Occipital lobe (tissue), 2 donors: Measurements from ENCODE around the gene LRRC47. TPM values are rescaled to one million over a fixed set of nuclear protein-coding genes. Genes with fewer than 3 reads are reported as not detected.
A peak's percentile ranks its signal among the peaks of the same experiment; 100 is the strongest.

Source experiments
- DNase-seq: peaks from one replicate; lab custom pipeline; 2025; lab: John Stamatoyannopoulos, UW
- total RNA-seq: library from RNA; depleted of rRNA; stranded (reverse); fragments of >200 nt; gene quantifications from one replicate; pipeline ENCODE4 v1.2.3, GENCODE V29; 2014

Gene LRRC47
- total RNA-seq: 31.4 TPM

DNA sequence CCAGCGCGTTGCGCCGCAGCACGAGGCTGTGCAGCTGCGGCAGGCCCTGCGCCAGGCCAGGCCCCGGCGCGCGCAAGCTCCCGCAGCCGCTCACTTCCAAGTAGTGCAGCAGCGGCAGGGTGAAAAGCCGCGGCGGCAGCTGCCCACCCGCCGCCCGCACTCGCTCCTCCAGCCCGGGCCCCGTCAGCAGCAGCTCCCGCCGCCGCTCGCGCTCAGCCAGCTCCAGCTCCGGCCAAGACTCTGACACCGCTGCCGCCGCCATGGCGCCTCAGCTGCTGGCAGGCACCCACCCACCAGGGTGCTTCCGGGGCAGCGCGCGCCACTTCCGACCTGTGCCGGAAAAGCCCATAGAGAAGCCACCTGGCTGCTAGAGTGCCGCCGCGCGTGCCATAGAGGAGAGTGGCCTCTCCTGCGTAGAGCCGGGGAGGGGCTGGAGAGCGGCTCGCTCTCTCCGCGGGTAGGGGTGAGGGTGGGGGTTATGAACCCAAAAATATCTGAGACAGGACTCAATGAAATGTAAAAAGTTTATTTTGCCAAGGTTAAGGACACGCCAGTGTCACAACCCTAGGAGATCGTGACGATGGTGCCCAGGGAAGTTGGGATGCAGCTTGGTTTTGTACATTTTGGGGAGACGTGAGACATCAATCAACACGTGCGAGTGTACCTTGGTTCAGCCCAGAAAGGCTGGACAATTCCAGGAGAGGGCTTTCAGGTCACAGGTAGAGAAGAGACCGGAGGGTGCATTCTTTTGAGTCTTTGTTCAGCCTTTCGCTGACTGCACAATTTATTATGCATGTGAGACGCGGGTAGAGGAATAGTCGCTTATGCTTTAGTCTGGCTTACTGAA lies at the start of gene LRRC47:
Gene LRRC47, minus strand, starts transcription at position 284 of the 847 bp plus-strand sequence. Its CDS starts 22 bp downstream, at position 262.
- DNase-seq: peak; percentile 95

DNA sequence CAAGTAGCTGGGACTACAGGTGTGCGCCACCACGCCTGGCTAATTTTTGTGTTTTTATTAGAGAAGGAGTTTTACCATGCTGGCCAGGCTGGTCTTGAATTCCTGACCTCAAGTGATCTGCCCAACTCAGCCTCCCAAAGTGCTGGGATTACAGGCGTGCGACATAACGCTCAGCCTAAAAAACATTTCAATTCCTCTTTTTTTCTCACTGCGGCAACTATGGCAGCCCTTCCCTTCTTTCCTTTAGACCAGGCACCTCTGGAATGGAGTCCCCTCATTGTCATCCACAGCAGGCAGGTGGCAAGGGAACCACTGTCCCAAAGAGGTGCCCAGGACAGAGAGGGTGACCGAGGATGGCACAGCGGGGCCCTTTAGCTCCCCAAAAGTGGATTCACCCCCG lies 46.6 kb upstream of the LRRC47 start:
- DNase-seq: no peak

DNA sequence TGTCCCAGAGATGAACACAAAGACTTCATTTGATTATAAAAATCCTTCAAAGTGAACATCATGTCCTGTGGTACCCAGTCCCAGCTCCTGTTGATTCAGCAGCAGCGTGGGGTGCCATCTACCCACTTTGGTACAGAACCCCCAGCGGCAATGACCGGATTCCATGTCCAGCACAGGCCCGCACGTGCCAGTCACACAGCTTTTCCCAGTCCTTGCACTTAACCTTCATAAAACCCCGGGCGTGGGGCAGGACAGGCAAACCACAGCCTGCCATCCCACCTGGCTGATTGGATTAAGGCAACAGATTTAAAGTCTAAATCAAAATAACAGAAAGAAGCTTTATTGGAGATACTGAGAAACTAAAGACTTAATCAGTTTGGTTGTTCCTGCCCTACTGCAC lies 45.2 kb upstream of the LRRC47 start:
- DNase-seq: no peak

DNA sequence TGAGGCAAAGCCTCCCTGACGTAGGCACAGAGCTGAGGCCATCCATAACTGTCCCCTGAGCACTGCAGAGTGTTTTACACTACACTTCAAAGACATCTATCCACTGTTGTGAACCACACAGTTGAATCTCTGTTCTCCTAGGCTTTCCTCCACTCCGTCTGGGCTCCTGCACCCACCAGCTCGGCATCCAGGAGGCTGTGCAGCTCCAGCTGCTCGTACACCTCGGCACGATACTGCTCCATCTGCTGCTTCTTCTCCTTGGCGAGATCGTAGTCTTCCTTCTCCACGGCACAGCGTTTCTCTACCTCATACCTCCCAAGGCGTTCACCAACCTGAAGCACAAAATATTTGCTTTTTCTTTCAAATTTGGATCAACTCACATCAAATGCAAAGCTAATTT lies 42.5 kb upstream of the LRRC47 start:
- no peak for DNase-seq

DNA sequence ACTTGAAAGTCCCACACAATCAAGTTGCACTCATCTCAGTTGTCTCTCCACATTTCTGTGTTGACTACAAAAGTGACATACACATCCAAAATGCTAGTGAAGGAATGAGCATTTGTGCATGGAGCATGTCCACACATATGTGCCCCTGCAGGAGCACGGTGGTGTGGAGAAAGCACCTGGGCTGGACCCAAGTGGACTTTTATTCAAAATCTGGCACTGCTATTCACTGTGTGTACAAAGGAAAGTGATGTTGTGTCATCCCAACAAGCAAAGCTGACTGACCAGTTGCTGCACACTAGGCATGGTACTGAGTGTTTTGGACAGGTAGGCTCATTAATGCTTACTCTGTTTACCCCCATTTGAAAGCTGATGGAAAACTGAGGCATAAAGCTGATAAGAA lies 41.4 kb upstream of the LRRC47 start:
- DNase-seq: no peak

DNA sequence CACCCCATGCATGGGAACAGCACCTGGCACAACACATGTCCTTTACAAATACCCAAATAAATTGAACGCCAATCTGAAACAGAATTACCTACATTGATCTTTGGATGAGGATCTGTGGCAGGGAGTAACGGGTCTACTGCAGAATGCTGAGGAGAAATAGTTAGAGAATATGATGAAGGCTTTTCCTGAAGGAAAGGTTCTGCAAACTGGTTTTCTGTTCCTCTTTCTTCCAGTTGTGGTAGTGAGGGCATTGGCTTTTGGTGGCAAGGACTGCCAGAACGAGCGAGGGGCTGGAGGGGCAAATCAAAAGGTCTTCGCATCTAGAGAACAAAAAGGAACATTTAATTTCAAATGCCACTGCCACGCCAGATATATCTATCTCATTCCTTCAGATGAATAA lies 40.9 kb upstream of the LRRC47 start:
- DNase-seq: no peak

DNA sequence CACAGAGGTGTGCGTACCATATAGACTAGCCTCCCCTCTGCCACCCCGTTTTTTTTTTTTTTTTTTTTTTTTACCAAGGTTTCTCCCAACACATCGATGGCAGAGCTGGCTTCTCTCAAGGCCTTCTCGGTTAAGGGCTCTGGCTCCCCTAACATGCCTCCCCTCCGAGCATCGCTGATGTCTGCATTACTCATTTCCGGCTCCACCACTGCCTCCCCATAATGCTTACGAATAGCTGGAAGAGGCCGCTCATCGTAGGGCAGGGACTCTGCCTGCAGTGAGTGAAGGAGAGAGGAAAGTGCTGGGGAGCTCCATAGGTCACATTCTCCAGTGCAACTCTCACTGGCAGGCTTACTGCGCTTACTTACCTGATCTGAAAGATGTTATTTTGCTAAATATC lies 40.1 kb upstream of the LRRC47 start:
- no peak for DNase-seq

DNA sequence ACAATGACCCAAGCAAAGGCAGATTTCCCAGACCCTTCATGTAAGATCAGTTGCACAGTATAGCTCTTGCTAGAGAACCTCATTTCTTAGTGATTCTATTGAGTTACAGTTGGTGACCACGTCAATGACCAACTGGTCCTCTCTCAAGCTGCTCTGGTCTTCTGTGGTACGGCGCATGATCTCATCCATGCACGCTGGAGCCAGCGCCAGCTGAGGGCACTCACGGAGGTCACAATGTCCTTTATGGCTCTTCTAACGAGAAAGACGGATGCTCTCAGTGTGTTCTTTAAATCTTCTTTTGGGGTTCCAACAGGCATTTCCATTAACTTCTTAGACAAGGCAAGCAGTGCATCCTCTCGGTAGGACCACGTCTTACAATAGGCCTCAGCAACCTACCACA lies 38.4 kb upstream of the LRRC47 start:
- DNase-seq: no peak

DNA sequence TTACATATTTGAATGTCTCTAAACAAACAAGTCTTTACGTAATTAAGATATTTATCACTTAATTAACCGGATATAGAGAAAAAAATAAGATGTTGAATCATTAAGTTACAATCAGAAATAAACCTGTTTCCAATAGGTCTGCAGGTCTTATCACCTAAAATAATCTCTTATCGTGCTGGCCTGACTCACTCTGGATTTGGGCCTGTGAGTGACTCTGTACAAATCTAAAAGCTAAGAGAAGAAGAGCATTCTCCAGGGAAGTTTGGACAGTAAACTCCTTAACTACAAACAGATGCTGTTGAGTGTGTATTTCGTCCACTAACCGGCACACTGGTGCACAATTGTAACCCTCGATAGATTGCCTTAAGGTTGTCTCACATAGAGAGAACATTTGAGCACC lies 35.4 kb upstream of the LRRC47 start:
- no peak for DNase-seq

DNA sequence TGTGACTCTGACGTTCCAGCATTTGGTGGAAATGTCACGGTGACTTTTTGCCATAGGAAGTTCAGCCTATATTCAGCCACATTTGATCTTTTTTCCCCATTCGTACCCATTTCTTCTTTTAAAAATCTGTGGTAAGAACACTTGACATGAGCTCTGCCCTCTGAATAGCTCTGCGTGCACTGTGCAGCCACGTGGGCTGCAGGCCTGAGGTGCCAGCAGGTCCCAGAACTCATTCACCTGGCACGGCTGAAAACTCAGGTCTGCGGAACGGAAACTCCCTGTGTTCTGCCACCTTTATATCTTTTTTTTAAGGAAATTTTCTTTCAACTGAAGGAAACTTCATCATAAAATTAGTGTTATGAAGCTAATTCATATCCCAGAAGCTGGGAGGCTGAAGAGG lies 32.1 kb upstream of the LRRC47 start:
- DNase-seq: no peak

DNA sequence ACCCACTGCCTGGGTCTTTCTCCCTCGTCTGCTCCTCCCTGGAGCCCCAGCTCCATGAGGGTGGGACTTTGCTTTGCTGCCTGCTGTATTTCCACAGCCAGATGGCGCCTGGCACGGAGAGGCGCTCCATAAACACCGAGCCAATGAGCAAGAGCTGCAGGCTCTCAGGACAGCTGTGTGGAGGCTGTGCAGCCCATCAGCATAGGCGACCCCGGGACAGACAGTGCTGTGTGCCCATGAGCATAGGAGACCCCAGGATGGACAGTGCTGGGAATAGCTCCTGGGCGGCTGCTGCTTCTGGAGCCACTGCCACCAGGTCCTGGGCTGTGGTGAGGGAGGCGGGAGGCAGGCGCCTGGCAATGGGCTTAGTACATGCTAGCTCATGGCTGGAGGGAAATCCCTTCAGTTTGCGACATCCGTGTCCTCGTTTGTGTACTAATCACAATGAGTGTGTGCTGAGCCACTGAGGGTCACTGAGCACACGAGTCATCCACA lies 31.6 kb upstream of the LRRC47 start:
- DNase-seq: no peak

DNA sequence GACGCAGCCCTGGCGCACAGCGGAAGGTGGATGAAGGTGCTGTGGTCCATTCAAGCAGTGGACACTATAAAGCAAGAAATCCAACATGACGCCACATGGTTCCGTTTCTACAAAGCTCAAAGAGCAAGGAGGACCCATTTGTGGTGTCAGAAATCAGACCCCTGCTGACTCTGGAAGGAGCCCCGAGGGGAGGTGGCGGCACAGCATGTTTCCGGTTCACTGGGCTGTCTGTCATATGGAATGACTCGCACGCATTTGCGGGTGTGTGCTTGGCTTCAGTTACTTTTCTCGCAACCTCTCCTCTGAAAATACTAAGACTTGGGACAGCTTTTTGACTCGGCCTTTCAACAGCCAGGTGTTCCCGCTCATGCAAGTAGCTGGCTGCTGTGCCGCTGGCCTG lies 29.1 kb upstream of the LRRC47 start:
- DNase-seq: no peak

DNA sequence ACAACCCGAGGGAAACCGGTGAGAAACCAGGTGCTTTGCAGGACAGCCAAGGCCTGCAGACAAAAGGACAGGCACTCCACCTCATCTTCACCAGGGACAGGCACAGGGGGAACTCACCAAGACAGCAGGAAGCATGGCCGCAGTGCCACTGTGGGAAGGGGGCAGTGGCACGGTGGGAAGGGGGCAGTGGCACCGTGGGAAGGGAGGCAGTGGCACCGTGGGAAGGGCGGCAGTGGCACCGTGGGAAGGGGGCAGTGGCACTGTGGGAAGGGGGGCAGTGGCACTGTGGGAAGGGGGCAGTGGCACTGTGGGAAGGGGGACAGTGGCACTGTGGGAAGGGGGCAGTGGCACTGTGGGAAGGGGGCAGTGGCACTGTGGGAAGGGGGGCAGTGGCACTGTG lies 28.4 kb upstream of the LRRC47 start:
- DNase-seq: no peak

DNA sequence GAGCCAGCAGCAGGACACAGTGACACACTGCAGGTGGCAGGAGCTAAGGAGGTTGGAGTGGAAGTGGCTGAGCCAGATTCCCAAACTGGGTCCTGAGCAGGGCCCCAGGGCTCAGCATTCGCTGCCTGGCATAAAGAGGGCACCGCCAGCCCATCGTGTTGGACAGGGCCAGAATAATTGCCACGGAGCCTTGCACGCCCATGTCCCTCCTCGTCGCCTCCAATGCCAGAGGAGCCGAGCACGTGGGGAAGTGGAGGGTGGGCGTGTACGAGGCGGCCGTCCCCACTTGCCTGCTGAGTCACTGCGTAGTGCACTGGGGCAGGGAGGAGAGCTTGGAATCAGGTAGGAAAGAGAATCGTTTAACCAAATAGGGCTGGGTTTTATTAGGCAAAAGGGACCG lies 26.1 kb upstream of the LRRC47 start:
- no peak for DNase-seq

DNA sequence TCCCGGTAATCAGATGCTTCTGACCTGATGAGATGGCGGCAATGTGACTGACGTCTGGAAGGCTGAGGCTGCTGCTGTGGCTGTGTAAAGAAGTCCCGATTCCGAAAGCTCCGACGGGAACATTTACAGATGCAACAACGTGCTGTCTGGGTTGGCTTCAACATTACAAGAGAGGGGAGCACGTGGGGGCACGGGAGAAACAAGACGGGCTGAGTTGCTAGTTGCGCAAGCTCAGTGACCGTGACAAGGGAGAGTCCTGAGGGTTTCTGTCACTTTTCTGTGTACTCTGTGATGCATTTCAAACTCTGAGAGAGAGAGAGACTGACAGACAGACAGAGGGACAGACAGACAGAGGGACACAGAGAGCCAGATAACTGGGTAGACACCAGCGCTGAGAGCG lies 25.6 kb upstream of the LRRC47 start:
- DNase-seq: no peak

DNA sequence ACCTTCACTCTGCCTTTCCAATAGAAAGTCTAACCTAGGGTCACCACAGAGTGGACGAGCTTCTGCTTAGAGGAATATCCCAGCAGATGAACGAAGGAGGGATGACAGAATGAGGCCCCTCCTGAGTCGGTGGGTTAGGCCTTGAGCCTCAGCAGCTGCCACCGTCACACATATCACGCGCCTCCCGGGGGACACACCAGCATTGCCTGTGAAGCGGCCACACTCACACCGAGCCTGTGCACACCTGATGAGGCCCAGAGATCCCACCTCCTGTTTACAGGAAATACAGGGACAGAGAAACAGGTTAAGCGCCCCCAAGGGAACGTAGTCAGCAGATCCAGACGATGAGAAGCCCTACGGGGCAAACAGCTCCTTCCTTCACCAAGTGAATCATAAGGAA lies 25.1 kb upstream of the LRRC47 start:
- no peak for DNase-seq

DNA sequence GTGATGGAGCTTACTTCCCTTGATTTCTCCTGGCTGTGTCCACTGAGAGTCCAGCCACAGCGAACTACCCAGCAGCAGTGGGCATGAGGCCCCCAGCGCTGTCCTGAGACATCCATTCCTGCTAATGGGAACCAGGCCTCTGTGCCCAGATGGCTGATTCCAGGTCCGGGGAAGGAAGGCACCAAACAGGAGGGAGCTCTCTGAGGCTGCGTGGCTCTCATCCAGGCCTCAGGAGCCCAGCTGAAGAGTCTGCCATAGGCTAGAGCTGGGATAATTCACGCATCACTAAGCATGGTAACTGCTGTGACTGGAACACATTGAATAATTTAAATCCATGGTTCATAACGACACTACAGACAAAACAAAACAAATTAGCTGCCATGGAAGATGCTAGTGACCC lies 24.7 kb upstream of the LRRC47 start:
- no peak for DNase-seq

DNA sequence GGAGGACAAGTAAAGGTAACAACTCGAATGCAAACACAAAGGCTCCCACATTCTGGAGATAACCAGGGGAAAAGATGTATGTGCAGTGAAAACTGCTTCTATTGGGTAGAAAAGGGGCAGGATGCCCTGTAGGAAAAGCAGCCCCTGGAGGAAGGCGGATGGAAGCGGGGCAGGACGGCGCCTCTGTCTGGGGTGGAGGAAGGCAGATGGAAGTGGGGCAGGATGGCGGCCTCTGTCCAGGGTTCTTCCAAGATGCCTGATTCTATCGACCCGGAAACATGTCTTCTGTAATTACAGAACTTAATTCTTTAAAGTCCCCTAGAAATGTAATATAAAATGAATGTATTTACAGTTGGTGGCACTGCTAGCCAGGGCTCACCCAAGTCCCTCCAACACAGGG lies 24.0 kb upstream of the LRRC47 start:
- DNase-seq: no peak

DNA sequence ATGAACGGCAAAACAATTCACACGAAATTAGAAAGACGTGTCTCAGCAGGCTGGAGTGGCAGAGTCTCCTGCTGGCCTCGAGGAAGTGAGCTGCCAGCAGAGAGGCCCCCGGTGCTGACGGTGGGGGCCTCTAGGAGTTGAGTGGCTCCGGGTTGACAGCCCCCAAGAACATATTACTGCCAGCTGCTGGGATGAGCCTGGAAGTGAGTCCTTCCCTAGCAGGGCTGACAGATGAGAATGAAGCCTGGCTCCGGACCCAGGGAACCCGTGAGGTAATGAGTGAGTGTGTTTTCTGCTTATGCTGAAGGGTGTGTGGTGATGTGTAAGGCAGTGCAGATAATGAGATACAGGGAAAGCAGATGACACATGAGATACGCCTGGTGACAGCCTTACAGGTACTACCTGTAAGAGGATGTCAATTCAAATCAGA lies 23.5 kb upstream of the LRRC47 start:
- DNase-seq: no peak

DNA sequence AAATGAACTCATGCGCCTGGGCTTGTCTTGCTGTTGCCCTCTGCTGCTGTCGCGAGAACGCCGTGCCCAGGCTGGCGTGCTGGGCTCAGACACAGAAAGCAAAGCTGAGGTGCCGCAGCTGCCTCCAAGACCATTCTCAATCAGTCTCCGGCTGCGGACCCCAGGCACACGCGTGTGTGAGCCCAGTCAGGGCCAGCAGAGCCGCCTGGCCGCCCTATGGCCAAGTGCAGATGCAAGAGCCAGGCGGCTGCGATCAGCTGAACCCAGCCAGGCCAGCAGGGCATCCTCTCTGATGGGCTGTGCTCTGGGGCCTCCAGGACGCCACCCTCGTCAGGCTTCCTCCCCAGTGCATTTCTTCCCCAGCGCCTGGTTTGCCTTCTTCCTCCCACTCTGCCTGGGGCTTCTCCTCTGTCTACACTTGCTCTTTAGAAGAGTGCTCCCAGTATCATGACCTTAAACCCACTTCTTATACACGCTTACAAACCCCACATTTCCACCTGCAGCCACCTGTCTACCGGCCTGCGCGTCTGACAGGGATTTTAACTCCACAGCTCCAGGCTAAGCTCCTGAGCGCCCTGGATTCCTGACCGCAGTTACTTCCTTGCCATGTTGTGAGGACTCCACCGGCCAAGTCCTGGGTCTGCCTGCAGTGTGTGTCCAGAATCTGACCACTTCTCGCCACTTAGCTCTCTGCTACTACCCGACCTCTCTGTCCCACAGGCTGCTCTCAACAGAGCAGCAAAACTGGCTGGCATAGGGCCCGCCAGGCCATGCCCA lies 21.7 kb upstream of the LRRC47 start:
- DNase-seq: no peak

DNA sequence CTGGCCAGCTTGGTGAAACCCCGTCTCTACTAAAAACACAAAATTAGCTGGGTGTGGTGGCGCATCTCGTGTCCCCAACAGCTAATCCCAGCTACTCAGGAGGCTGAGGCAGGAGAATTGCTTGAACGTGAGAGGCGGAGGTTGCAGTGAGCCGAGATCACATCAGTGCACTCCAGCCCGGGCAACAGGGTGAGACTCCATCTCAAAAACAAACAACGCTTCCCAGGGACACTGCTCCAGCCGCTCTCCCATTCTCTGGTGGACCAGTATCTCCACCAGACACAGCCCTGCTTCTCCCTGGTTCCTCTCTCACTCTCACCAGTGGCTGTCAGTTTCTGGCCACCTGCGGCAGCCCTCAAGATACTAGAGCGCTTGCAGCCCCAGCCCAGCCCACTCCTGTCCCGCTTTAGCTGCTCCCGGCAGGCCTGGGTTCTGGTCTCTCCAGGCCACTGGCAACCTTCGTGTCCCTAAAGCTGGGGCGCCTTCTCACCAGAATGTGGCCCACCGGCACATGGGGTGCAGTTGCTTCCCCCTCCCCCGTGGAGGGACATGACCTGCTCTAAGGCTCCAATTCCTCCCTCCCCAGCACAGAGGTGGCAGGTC lies 20.9 kb upstream of the LRRC47 start:
- DNase-seq: no peak
